GM18868 (cell line): Measurements from ENCODE around the gene MLN.

Source experiments
- ATAC-seq: cut with Tn5 transposase; IDR thresholded peaks from one replicate; pipeline ENCODE4 v1.9.1; 2021; ENCODE audit warnings: mild to moderate bottlenecking, moderate library complexity; ENCODE audit not compliant: unreplicated experiment

MLN gene

DNA sequence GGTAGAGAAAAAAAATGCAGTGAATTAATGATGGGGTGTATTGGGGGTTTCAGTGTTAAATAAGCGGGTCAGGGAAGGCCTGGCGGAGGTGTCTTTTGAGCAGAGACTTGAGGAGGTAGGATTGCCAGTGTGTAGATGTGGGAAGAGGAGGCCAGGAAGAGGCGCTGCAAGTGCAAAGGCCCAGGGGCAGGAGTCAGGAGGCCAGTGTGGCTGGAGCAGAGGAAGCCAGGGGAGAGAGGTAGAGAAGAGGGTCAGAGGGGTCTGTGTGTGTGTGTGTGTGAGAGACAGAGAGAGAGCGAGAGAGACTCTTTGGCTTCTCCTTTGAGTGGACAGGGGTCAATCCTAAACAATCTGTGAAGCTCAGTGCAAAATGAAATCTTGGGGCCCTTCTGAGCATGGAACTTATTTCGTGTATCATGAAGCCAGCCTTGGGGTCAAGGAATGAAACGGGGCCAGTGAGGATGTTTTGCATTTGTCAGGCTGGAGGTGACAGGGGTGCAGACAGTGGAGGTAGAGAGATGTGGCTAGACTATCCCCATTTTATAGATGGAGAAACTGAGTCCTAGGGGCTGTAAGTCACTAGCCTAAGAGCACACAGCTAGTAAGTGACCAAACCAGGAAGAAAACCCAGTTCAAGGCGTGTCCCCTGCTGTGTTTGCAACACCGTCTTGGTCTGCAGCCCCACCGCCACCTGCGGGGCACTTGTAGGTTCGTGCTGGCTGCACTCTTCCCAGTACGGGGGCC lies 47.4 kb downstream of the MLN start:
- no peak for ATAC-seq

DNA sequence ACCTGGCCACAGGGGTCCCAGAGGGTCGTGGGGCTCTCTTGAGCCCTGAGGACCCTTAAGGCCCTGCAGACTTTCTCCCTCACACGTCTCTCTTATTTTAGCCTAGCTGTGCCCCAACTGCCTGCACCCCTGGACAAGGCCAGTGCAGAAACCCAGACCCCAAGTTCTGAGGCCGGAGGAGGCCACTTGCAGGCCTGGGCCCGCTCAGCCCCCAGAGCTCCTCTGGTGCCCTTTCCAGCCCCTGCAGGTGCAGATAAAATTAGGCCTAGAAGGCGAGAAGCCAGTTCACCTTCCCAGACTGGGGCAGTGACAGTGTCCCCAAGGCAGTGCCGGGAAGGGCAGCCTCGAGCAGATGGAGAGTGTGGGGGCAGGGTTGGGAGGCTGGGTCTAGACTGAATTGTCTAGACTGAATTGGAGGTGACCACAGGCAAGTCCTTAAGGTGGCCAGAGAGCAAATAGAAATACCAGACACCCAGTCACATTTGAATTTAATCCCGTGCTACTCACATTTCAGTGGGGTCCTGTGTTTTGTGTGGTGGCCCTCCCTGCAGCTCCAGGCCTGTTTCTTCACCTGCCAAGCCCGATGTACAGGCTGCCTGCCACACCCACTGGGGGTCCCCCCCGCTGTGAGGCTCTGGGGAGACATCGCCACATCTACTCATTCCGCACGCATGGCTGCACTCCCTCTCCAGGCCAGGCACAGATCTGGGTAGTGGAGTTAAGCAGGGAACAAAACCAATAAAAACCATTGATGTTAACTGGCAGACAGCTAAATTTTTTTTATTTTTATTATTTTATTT lies 48.5 kb downstream of the MLN start:
- no peak for ATAC-seq

DNA sequence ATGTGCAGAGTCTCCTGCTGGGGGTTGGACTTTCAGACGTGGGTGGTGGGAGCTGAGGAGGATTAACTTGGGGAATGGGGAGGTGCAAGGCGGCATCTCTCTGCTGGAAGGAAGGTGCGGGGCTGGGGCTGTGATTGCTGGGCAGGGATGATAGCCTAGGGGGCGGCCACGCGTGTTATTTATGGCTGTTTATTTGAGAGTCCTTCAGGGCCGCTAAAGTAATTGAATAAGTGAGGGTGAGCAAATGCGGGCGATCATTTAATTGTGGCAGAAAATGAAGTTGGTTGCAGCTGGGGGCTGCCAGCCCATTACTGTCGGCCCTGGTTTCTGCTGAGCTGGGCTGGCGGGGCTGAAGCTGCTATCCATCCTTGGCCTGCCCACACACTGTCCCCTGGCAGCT lies 49.6 kb downstream of the MLN start:
- ATAC-seq = no peak

DNA sequence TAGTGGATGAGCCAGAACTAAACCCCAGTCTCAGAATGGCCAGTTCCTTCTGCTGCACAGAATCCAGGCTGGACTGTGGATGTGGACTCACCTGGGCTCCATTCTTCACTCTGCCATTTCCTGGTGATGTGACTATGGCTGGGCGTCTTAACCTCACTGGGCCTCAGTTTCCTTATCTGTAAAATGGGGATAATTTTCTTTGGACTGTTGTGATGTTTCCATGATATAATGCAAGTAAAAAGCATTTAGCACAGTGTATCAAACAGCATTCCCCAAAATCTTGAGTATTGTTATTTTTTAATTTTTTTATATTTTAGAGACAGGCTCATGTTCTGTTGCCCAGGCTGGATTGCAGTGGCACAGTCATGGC lies 51.2 kb downstream of the MLN start:
- no peak for ATAC-seq

DNA sequence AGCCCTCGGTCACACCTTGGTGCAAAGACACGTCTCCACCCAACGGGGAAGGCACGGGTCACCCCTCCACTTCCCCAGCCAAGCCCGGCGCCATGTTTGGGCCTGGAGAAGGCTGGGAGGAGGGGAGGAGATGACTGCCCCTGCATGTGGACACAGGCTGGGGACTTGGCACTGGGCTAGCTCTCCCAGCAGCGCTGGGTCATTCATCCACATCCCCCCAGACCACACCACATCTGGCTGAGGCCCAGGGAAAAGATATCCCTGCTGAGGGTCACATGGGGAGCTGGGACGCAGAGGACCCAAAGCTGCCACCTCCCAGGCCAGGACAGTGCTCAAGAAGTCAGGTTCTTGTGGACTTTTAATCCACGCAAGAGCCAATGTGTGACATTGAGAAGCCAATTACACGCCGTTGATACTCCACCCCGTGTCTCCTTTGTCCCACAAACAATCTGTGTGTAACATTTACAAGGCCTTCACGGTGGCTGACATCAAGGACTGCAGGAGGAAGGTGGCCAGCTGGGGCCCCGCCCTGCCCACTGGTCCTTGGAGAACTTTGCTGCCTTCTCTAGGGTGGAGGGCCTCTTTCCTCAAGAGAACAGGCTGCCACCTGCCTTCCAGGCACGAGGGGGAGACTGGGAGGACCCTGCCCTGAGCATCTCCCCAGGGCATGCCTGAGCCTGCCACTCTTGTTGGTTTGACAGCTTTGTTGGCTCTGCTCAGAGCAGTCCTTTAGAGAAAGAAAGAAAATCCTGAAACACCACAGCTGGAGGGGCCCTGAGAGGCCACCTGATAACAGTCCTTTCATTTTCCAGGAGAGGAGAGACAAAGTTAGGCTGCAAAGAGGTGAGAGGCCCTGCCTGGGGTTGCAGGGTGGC lies 51.8 kb downstream of the MLN start:
- ATAC-seq = no peak

DNA sequence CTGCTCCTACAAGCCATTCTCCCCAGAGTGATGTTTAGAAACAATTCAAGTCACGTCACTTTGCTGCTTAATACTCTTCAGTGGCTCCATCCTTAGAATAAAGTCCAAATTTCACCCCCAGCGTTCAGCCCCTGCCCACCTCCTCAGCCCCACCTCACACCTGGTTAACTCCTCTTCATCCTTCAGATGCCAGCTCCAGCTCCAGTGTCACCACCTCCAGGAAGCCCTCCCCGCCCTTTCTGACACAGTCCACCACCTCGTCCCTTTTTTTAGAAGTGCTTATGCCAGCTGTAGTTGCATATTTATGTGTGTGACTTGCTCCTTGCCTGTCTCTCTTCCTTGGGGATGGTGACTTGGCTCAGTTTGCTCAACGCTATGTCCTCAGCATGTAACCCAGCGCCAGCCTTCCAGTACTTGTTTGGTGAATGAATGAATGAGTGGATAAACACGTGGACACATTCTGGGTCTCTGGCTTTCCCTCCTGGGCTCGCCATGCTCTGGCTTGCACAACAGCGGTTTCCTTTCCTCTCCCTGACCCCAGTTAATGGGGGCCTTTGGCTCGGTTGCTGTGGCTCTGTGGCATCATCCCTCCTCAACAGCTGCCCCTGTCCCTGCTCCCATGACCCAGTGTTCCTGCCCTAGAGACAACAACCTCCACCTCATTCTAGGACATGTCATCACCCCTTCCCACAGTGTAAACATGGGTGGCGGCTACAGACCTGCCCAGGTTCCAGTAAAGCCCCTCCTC lies 53.4 kb downstream of the MLN start:
- ATAC-seq = no peak

DNA sequence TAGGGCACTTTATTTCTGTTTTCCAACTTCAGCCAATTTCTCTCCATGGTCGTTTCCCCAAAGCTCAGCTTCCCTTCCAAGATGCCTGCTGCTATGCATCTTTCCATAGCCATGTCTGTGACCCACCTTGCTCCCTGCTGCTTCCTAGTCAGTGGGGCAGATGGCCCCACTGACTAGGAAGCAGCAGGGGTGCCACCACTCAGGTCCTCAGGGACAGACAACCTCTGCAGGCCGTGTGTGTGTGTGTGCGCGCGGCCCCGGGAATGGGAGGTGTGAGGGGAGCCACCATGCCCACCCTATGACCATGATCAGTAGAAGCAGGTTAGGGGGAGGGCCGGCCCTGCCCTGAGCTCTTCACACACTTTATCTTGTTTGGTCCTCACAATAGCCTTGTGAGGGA lies 54.4 kb downstream of the MLN start:
- ATAC-seq = no peak

DNA sequence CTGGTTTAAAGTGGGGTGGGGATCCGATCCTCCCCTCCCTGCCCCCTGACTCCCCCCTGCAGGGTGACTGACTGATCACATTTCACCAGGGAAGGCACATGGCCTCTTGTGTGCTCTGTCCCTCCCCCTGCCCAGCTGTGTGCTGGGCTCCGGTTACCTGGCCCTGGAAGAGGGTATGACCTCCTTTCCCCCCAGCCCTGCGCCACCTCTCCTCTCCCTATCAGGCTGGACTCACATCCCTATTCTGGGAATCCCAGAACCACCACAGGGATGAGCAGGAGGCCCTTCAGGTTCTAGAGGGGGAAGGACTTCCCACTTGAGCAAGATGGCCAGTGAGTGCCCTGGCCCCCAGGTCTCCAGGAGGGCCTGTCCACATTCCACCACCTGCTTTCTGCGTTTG lies 55.0 kb downstream of the MLN start:
- no peak for ATAC-seq

DNA sequence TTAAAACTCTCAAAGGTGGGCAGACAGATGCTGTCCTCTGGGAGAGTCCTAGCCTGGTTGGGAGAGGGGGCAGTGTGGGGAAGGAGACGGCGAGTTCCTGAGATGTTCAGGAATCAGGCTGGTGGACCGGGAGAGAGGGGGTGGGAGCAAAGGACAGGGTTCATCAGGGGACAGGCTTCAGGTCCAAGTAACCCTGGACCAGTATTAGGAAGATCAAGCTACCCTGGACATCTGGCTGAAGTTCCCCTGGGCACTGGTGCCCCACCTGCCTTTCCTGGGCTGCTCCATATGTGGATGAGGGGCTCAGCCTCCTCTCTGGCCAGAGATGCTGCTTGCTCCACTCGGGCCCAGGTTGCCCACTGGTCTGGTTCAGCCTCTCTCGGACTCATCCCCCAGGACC lies 56.0 kb downstream of the MLN start:
- ATAC-seq = no peak

DNA sequence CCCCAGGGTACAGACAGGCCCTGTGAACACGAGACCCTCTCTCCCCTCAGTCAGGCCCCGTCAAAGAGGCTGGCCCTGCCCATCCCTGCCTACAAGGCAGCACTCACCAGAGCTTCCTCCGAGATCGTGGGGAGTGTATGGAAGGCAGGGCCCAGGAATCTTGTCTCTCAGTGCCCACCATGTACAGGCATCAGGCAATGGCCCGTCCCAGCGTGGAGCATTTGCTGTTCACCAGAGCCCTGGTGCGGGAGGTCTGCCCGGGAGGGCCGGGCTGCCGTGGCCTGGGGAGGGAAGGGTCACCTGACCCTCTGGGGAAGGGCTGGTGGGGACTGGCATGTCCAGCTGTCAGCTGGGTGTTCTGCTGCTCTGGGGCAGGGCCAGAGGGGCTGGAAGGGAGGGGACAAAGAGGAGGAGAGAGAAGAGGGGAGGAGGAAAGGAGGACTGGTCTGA lies 57.1 kb downstream of the MLN start, which contains the start of gene IP6K3:
IP6K3 (minus strand) TSS at position 255 of the 450 bp plus-strand sequence. CDS start 11,429 bp downstream, outside the sequence.
- no peak for ATAC-seq

DNA sequence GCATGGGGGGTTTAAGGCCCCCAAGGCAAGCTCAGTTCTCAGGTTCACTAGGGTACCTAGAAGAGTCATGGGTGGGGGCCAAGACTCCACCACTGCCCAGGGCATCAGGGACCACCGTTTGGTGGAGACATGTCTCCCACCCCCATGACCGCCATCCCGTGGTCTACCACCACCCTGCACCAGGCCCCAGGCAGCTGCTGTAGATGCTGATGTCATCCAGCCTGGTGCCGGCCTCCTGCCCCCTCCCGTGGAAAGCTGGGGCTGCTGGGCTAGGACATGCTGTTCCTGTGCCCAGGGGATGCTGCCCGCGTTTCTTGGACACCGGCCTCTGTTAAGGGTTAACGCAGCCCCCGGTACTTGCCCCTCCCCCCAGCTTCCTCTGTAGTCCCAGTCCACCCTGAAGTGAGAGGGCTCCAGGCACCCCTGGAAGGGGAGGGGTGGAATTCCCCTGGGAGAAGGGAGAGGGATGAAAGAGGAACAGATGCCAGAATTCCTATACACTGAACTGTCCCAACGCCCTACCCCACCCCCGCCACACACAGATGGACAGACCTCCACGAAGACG lies 57.7 kb downstream of the MLN start:
- ATAC-seq = no peak

DNA sequence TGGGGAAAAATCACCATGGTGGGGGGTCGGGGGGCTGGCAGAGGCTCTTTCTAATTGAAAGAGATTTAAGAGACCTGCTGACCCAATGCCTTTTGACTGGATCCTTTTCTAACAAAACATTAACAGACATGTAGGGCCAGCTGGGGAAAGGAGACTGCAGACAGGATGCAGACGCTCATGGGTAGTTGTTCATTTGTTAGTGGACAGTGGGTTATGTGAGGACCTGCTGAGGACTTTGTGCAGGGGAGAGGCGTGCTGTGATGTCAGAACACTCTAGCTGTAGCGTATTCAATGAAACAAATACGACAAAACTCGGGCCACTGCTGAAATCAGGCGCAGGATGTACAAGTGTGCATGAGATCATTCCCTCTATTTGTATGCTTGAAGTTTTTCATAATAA lies 58.3 kb downstream of the MLN start:
- ATAC-seq = no peak

DNA sequence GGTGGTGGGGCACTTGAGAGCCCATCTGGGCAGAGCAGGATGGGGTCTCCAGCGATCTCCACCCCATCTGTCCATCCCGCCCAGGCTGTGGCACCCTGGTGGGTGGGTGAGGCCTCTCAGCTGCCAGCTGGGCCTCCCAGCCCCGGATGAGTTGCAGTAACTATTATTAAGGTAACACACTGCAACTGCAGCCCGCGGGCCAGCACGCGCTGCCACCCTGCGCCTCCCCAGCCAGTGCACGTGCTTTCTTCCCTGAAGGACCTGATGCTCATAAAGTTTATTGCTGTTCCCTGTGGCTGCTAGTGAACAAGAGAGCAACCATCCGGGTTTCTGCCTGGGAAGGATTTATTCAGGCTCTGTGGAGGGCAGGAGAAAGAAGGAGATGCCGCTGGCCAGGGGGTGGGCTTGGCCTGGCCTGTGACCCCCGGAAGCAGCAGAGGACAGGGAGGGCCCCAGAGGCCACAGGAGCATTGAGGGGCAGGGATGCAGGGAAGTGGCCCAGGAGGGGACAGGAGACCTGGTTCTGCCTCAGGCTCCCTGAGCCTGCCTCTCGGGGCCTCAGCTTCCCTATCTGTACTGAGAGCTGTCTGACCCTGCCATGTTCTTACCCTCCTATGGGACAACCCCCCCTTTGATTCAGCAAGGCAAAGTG lies 58.8 kb downstream of the MLN start:
- ATAC-seq = no peak
